ENCODE results near the gene KCNC1. TPM values are rescaled to one million over a fixed set of nuclear protein-coding genes. Genes with fewer than 3 reads are reported as not detected.
A peak's percentile ranks its signal among the peaks of the same experiment; 100 is the strongest.

The KCNC1 gene
- total RNA-seq: not detected
- under 1 TPM in 1 of 2 donors, not detected in 1; 0.54 TPM for polyA plus RNA-seq

DNA sequence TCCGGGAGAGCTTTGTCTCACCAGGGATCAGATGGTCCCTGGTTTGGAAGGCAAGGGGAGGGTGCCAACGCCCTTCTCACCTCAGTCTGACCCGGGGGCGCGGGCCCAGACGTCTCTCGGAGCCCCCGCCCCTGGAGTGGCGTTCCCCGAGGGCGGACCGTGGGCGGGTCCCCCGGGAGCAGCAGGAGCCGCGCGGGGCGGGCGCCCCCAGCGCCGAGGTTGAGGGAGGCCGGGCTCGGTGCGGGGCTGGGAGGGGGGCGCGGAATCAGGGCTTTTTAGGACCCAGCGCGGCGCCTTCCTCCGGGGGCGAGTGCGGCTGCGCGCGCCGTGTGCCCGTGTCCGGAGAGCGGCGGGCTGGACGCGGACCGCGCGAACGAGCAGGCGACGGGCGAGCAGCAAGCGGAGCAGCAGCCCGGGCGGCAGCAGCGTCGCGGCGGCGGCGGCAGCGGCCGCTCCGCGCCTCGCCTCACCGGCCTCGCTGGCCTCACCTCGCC lies at the start of gene KCNC1:
TSS of gene KCNC1 (plus strand) at position 364 of the 494 bp plus-strand sequence. CDS start 1,222 bp downstream, outside the sequence.
- no peak within 1 kb of the TSS for H3K9ac ChIP-seq (ENCODE audit: low read depth in 1 of 2, low read length in 2 of 2)
- DNase-seq (ENCODE audit: low spot score): no peak
- H3K27me3 ChIP-seq (ENCODE audit: control insufficient read depth in 4 of 4, insufficient read depth in 4 of 4, low read length in 3 of 4): peaks cover 0 to 7% (median 1%) of the 10 kb centered on the region in 4 donors

More for the DNA sequence above, at the start of gene KCNC1:
- no peak within 1 kb of the TSS for H3K27ac ChIP-seq (ENCODE audit: low read depth in 1 of 2, low read length in 2 of 2)
- TF ChIP-seq REST (IDR thresholded peaks at IDR 0.05) (no peak), RXRA (IDR thresholded peaks at IDR 0.05) (no peak), EGR1 (IDR thresholded peaks at IDR 0.05; ENCODE audit: low read depth in 2 of 2) (no peak), HNF4A (conservative IDR thresholded peaks at IDR 0.05) (no peak), ZBTB33 (IDR thresholded peaks at IDR 0.05) (no peak), NR2F2 (IDR thresholded peaks at IDR 0.05) (no peak), RAD21 (IDR thresholded peaks at IDR 0.05) (no peak), FOXA1 (IDR thresholded peaks at IDR 0.05) (no peak), TAF1 (conservative IDR thresholded peaks at IDR 0.05) (no peak), MAX (IDR thresholded peaks at IDR 0.05) (no peak), SP1 (IDR thresholded peaks at IDR 0.05) (no peak), JUND (IDR thresholded peaks at IDR 0.05) (no peak), GABPA (IDR thresholded peaks at IDR 0.05 in 1 of 2, conservative IDR thresholded peaks at IDR 0.05 in 1 of 2) (no peak), HNF4G (IDR thresholded peaks at IDR 0.05) (no peak), FOXA2 (IDR thresholded peaks at IDR 0.05) (no peak), YY1 (IDR thresholded peaks at IDR 0.05) (no peak)
- TF ChIP-seq, protein P1, sequence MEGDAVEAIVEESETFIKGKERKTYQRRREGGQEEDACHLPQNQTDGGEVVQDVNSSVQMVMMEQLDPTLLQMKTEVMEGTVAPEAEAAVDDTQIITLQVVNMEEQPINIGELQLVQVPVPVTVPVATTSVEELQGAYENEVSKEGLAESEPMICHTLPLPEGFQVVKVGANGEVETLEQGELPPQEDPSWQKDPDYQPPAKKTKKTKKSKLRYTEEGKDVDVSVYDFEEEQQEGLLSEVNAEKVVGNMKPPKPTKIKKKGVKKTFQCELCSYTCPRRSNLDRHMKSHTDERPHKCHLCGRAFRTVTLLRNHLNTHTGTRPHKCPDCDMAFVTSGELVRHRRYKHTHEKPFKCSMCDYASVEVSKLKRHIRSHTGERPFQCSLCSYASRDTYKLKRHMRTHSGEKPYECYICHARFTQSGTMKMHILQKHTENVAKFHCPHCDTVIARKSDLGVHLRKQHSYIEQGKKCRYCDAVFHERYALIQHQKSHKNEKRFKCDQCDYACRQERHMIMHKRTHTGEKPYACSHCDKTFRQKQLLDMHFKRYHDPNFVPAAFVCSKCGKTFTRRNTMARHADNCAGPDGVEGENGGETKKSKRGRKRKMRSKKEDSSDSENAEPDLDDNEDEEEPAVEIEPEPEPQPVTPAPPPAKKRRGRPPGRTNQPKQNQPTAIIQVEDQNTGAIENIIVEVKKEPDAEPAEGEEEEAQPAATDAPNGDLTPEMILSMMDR (IDR thresholded peaks at IDR 0.05; ENCODE audit: low read depth, low read length, missing input control): no peak
- TF ChIP-seq, protein P2, sequence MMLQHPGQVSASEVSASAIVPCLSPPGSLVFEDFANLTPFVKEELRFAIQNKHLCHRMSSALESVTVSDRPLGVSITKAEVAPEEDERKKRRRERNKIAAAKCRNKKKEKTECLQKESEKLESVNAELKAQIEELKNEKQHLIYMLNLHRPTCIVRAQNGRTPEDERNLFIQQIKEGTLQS (IDR thresholded peaks at IDR 0.05): no peak
- 2% methylated on average over 66 of the region's 66 CpGs for WGBS
- H3K4me3 ChIP-seq (ENCODE audit: low read depth in 1 of 3, low read length in 3 of 3): peak within 1 kb of the TSS in 1 of 3 donors; percentile 41
- no peaks in the 10 kb centered on the region for H3K9me3 ChIP-seq (ENCODE audit: control insufficient read depth in 4 of 4, low read length in 3 of 4)
- H3K4me1 ChIP-seq (ENCODE audit: control insufficient read depth in 4 of 4, insufficient read depth in 4 of 4, low read length in 3 of 4): peaks cover 9 to 23% (median 15%) of the 10 kb centered on the region in 4 donors
- no peaks in the 10 kb centered on the region for H3K36me3 ChIP-seq (ENCODE audit: control insufficient read depth in 4 of 4, insufficient read depth in 3 of 4, low read depth in 1 of 4, low read length in 3 of 4)
